PC-9 (cell line): ENCODE measurements around the gene MAPK10.

Experiments
- EZH2 ChIP-seq: fragments of 200-600 bp; sonication (generic); IDR thresholded peaks from 2 replicates; pipeline ENCODE4 v1.8.0; 2017; ENCODE audit warnings: antibody characterized with exemption, low read depth
- TF ChIP-seq, protein P1 (sequence below): fragments of 200-600 bp; sonication (generic); conservative IDR thresholded peaks from 2 replicates; pipeline ENCODE4 v1.6.1; 2017; ENCODE audit warnings: mixed run types, antibody characterized with exemption, mild to moderate bottlenecking, moderate library complexity

- TF ChIP-seq EZH2, result no peak
- TF ChIP-seq, protein P1, sequence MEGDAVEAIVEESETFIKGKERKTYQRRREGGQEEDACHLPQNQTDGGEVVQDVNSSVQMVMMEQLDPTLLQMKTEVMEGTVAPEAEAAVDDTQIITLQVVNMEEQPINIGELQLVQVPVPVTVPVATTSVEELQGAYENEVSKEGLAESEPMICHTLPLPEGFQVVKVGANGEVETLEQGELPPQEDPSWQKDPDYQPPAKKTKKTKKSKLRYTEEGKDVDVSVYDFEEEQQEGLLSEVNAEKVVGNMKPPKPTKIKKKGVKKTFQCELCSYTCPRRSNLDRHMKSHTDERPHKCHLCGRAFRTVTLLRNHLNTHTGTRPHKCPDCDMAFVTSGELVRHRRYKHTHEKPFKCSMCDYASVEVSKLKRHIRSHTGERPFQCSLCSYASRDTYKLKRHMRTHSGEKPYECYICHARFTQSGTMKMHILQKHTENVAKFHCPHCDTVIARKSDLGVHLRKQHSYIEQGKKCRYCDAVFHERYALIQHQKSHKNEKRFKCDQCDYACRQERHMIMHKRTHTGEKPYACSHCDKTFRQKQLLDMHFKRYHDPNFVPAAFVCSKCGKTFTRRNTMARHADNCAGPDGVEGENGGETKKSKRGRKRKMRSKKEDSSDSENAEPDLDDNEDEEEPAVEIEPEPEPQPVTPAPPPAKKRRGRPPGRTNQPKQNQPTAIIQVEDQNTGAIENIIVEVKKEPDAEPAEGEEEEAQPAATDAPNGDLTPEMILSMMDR, result no peak
Observed at GRCh38 chr4:86386201-86386600, 26.3 kb upstream of the MAPK10 start.
